Activated CD4-positive, alpha-beta memory T cell treated with anti-CD3 and anti-CD28 coated beads, Interleukin-2, amount 10 ng/mL, durations not matched to agents 7 days and 5 days (primary cell): ENCODE results near the gene NUP37. TPM values are rescaled to one million over a fixed set of nuclear protein-coding genes. Genes with fewer than 3 reads are reported as not detected.
"Not testable (repeated sequence)": the region's sequence is repeated elsewhere in the genome, so short reads cannot be mapped to it uniquely, and the experiment has no call there.

Experiments used
- CTCF ChIA-PET: fragments of 350-600 bp; sonication (Branson Sonifier 250); formaldehyde crosslinking; loops from one replicate; lab custom pipeline; 2021; ENCODE audit warnings: antibody characterized with exemption, inconsistent platforms; lab: Charles Lee
- POLR2A ChIA-PET: fragments of 350-600 bp; sonication (Branson Sonifier 250); formaldehyde crosslinking; loops from one replicate; lab custom pipeline; 2021; ENCODE audit warnings: antibody characterized with exemption; lab: Charles Lee
- DNase-seq: peaks from one replicate; pipeline ENCODE4 v3.0.0-alpha.2; 2020
- H3K27ac Mint-ChIP-seq: one replicate; pipeline ENCODE4 v1.8.0; 2021; ENCODE audit warnings: mild to moderate bottlenecking, mixed read lengths
- H3K27me3 Mint-ChIP-seq: one replicate; pipeline ENCODE4 v1.8.0; 2021; ENCODE audit warnings: mixed read lengths
- H3K36me3 Mint-ChIP-seq: one replicate; pipeline ENCODE4 v1.8.0; 2021; ENCODE audit warnings: low read depth, mixed read lengths
- H3K4me1 Mint-ChIP-seq: one replicate; pipeline ENCODE4 v1.8.0; 2021; ENCODE audit warnings: mixed read lengths
- H3K4me3 Mint-ChIP-seq: one replicate; pipeline ENCODE4 v1.8.0; 2021; ENCODE audit warnings: mild to moderate bottlenecking, mixed read lengths
- H3K9me3 Mint-ChIP-seq: one replicate; pipeline ENCODE4 v1.8.0; 2021; ENCODE audit warnings: mixed read lengths
- total RNA-seq, 2 experiments: library from RNA; stranded (reverse); gene quantifications; one replicate each; pipeline ENCODE4 v1.2.3, GENCODE V29; 2021

The NUP37 gene
- total RNA-seq, 2 experiments from 2014 or later = 59.9 to 65.9 TPM

- POLR2A ChIA-PET = interaction anchor here (1.0 to 6.2 kb wide), 6 partner anchors 10 to 61 kb away, joined by 3 to 48 read pairs (median 6); partner anchors contain the start of gene WASHC3
- DNase-seq = no peak
- Mint-ChIP-seq H3K9me3 (no peaks in the 10 kb centered on the region), H3K4me3 (peak overlapping the region; percentile 91), H3K4me1 (peaks cover 42% of the 10 kb centered on the region), H3K36me3 (peaks cover 37% of the 10 kb centered on the region), H3K27ac (peak overlapping the region; percentile 91), H3K27me3 (no peaks in the 10 kb centered on the region)
- CTCF ChIA-PET = interaction anchor here (1.0 to 1.8 kb wide), 3 partner anchors 49 to 61 kb away, joined by 4 to 5 read pairs (median 4); partner anchors contain the start of gene WASHC3
Measured at GRCh38 chr12:102120564-102120873, 605 bp upstream of the NUP37 start.

- Mint-ChIP-seq H3K27me3 (no peaks in the 10 kb centered on the region), H3K9me3 (no peaks in the 10 kb centered on the region), H3K36me3 (peaks cover 31% of the 10 kb centered on the region), H3K27ac (peak overlapping the region; percentile 49), H3K4me1 (peaks cover 37% of the 10 kb centered on the region), H3K4me3 (peak overlapping the region; percentile 91)
- DNase-seq = no peak
- POLR2A ChIA-PET = interaction anchor here (0.9 to 6.2 kb wide), 6 partner anchors 9 to 325 kb away, joined by 3 to 48 read pairs (median 6); partner anchors contain the start of gene WASHC3
- CTCF ChIA-PET = interaction anchor here (1.6 to 1.8 kb wide), 2 partner anchors 49 to 51 kb away, joined by 4 read pairs; no protein-coding TSS in a partner anchor
Measured at GRCh38 chr12:102118874-102119273, 1.0 kb downstream of the NUP37 start.

GRCh38 chr12:102116392-102116791 lies 3.5 kb downstream of the NUP37 start:
- Mint-ChIP-seq H3K27me3 (no peaks in the 10 kb centered on the region), H3K4me1 (peaks cover 17% of the 10 kb centered on the region), H3K9me3 (no peaks in the 10 kb centered on the region), H3K36me3 (peaks cover 41% of the 10 kb centered on the region), H3K27ac (no peak overlapping the region), H3K4me3 (no peak overlapping the region)
- ChIA-PET POLR2A (interaction anchor here (1.6 kb wide), 1 partner anchor 55 kb away, joined by 5 read pairs; no protein-coding TSS in a partner anchor), CTCF (interaction anchor here (1.5 kb wide), 1 partner anchor 176 kb away, joined by 4 read pairs; no protein-coding TSS in a partner anchor)
- no peak for DNase-seq

- peaks cover 12% of the 10 kb centered on the region for H3K4me1 Mint-ChIP-seq
- H3K27me3 Mint-ChIP-seq = no peaks in the 10 kb centered on the region
- ChIA-PET CTCF (no interaction called here), POLR2A (no interaction called here)
- DNase-seq = no peak
- peaks cover 53% of the 10 kb centered on the region for H3K36me3 Mint-ChIP-seq
- no peaks in the 10 kb centered on the region for H3K9me3 Mint-ChIP-seq
- H3K4me3 Mint-ChIP-seq = no peak overlapping the region
- no peak overlapping the region for H3K27ac Mint-ChIP-seq
Measured at GRCh38 chr12:102114212-102114611, 5.7 kb downstream of the NUP37 start.

GRCh38 chr12:102110782-102111181 lies 9.1 kb downstream of the NUP37 start:
- ChIA-PET CTCF (no interaction called here), POLR2A (interaction anchor here (1.6 to 1.7 kb wide), 2 partner anchors 9 to 49 kb away, joined by 5 to 10 read pairs; partner anchors contain the start of genes NUP37, PARPBP and WASHC3)
- Mint-ChIP-seq H3K9me3 (peaks cover 16% of the 10 kb centered on the region), H3K36me3 (peaks cover 71% of the 10 kb centered on the region), H3K27ac (no peak overlapping the region), H3K4me3 (no peak overlapping the region), H3K27me3 (no peaks in the 10 kb centered on the region), H3K4me1 (peaks cover 11% of the 10 kb centered on the region)
- no peak for DNase-seq

- H3K9me3 Mint-ChIP-seq = peaks cover 20% of the 10 kb centered on the region
- peak overlapping the region; percentile 43 for H3K27ac Mint-ChIP-seq
- H3K27me3 Mint-ChIP-seq = no peaks in the 10 kb centered on the region
- no peak overlapping the region for H3K4me3 Mint-ChIP-seq
- ChIA-PET POLR2A (interaction anchor here (1.4 kb wide), 1 partner anchor 14 kb away, joined by 3 read pairs; no protein-coding TSS in a partner anchor), CTCF (no interaction called here)
- H3K36me3 Mint-ChIP-seq = peaks cover 92% of the 10 kb centered on the region
- H3K4me1 Mint-ChIP-seq = peaks cover 11% of the 10 kb centered on the region
- DNase-seq = no peak
Measured at GRCh38 chr12:102107970-102108369, 11.9 kb downstream of the NUP37 start.

GRCh38 chr12:102106905-102107304 lies 13.0 kb downstream of the NUP37 start:
- no peak overlapping the region for H3K27ac Mint-ChIP-seq
- peaks cover 11% of the 10 kb centered on the region for H3K4me1 Mint-ChIP-seq
- H3K36me3 Mint-ChIP-seq = peaks cover 93% of the 10 kb centered on the region
- POLR2A ChIA-PET = no interaction called here
- H3K27me3 Mint-ChIP-seq = no peaks in the 10 kb centered on the region
- no peak for DNase-seq
- peaks cover 20% of the 10 kb centered on the region for H3K9me3 Mint-ChIP-seq
- no peak overlapping the region for H3K4me3 Mint-ChIP-seq
- CTCF ChIA-PET = no interaction called here

GRCh38 chr12:102096855-102097254 lies 23.1 kb downstream of the NUP37 start:
- Mint-ChIP-seq H3K4me1 (peaks cover 4% of the 10 kb centered on the region), H3K27me3 (no peaks in the 10 kb centered on the region), H3K4me3 (no peak overlapping the region), H3K27ac (no peak overlapping the region), H3K36me3 (peaks cover 20% of the 10 kb centered on the region), H3K9me3 (no peaks in the 10 kb centered on the region)
- CTCF ChIA-PET = interaction anchor here (1.1 to 1.7 kb wide), 2 partner anchors 27 to 388 kb away, joined by 3 to 6 read pairs; no protein-coding TSS in a partner anchor
- POLR2A ChIA-PET = interaction anchor here (1.0 kb wide), 1 partner anchor 36 kb away, joined by 3 read pairs; no protein-coding TSS in a partner anchor
- DNase-seq = no peak

GRCh38 chr12:102095677-102096263 lies 24.1 kb downstream of the NUP37 start:
- ChIA-PET POLR2A (no interaction called here), CTCF (interaction anchor here (1.0 to 1.3 kb wide), 2 partner anchors 14 to 448 kb away, joined by 3 read pairs; no protein-coding TSS in a partner anchor)
- Mint-ChIP-seq H3K4me1 (peaks cover 4% of the 10 kb centered on the region), H3K27ac (no peak overlapping the region), H3K4me3 (no peak overlapping the region), H3K9me3 (no peaks in the 10 kb centered on the region), H3K27me3 (no peaks in the 10 kb centered on the region), H3K36me3 (peaks cover 20% of the 10 kb centered on the region)
- DNase-seq = no peak

GRCh38 chr12:102093319-102093718 lies 26.6 kb downstream of the NUP37 start:
- CTCF ChIA-PET = interaction anchor here (0.9 kb wide), 1 partner anchor 391 kb away, joined by 4 read pairs; no protein-coding TSS in a partner anchor
- no peak for DNase-seq
- no peak overlapping the region for H3K4me3 Mint-ChIP-seq

GRCh38 chr12:102089228-102089835 lies 30.6 kb downstream of the NUP37 start:
- DNase-seq, H3K4me1 Mint-ChIP-seq, CTCF ChIA-PET, H3K9me3 Mint-ChIP-seq, H3K4me3 Mint-ChIP-seq, H3K27me3 Mint-ChIP-seq, H3K27ac Mint-ChIP-seq: not testable (repeated sequence)
- POLR2A ChIA-PET = interaction anchor here (0.6 kb wide), 1 partner anchor 348 kb away, joined by 3 read pairs; no protein-coding TSS in a partner anchor
- H3K36me3 Mint-ChIP-seq = peaks cover 18% of the 10 kb centered on the region

More at GRCh38 chr12:102093319-102093718, 26.6 kb downstream of the NUP37 start:
- H3K27ac Mint-ChIP-seq = no peak overlapping the region
- H3K36me3 Mint-ChIP-seq = peaks cover 18% of the 10 kb centered on the region
- no peaks in the 10 kb centered on the region for H3K9me3 Mint-ChIP-seq
- H3K27me3 Mint-ChIP-seq = no peaks in the 10 kb centered on the region
- POLR2A ChIA-PET = no interaction called here
- H3K4me1 Mint-ChIP-seq = peaks cover 4% of the 10 kb centered on the region

GRCh38 chr12:102080842-102081241 lies 39.1 kb downstream of the NUP37 start:
- no peak overlapping the region for H3K4me3 Mint-ChIP-seq
- peaks cover 57% of the 10 kb centered on the region for H3K36me3 Mint-ChIP-seq
- ChIA-PET POLR2A (interaction anchor here (1.8 kb wide), 1 partner anchor 10 kb away, joined by 3 read pairs; no protein-coding TSS in a partner anchor), CTCF (no interaction called here)
- no peaks in the 10 kb centered on the region for H3K27me3 Mint-ChIP-seq
- H3K4me1 Mint-ChIP-seq = no peaks in the 10 kb centered on the region
- no peak for DNase-seq
- no peak overlapping the region for H3K27ac Mint-ChIP-seq
- no peaks in the 10 kb centered on the region for H3K9me3 Mint-ChIP-seq

- POLR2A ChIA-PET, H3K9me3 Mint-ChIP-seq, CTCF ChIA-PET, H3K4me3 Mint-ChIP-seq, H3K27me3 Mint-ChIP-seq, H3K4me1 Mint-ChIP-seq, DNase-seq, H3K27ac Mint-ChIP-seq: not testable (repeated sequence)
- H3K36me3 Mint-ChIP-seq = peaks cover 14% of the 10 kb centered on the region
Measured at GRCh38 chr12:102072092-102072491, 47.8 kb downstream of the NUP37 start.
